ENCODE measurements around the gene PTH2.

PTH2 gene, protein sequence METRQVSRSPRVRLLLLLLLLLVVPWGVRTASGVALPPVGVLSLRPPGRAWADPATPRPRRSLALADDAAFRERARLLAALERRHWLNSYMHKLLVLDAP

DNA sequence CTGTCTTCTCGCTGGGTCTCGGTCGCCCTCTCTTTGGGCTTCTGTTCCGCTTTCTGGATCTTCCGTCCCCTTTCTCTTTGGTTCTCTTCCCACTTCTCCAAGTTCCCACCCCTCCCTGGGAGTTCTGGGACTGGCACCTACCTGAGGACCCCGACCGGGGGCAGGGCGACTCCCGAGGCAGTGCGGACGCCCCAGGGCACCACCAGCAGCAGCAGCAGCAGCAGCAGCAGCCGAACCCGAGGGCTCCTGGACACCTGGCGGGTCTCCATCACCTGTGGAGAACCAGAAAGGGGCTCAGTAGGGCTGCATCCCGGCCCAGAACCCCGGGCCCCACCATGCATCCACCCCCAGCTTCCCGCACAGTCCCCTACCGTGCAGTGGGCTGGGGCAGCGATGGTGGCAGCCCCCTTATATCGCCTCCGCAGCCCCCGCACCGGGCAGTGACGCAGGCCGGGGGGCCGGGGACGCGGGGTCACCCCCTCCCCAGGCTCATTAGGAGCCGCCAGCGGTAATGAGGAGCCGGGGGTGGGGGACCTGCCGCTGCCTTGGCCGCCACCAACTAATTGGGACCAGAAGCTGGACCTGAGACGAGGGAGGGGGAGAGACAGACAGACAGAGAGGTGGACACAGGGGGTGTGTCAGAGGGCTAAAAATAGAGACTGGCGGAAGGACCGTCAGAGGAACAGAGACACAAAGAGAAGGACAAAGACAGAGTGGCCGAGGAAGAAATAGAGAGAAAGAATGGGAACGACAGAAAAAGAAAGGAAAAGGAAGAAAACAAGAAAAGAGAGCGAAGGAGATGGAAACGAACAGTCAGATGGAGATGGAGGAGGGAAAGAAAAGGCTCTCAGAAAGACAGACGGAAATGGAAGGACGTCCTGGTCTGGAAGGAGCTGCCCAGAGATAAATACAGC is at the start of gene PTH2:
PTH2 (minus strand) TSS at position 371 of the 914 bp plus-strand sequence; CDS start at position 269, 102 bp downstream.
- in situ Hi-C loops (cut with MboI; ENCODE audit: low pct_unique_long_range_greater_than_20kb, low sequenced_read_pairs, unreplicated experiment), result no loop called here

GRCh38 chr19:49472936-49473335 is 49.7 kb upstream of the PTH2 start:
- in situ Hi-C loops (cut with MboI; ENCODE audit: low pct_unique_long_range_greater_than_20kb, low sequenced_read_pairs, unreplicated experiment), result no loop called here
- TF ChIP-seq, protein P1, sequence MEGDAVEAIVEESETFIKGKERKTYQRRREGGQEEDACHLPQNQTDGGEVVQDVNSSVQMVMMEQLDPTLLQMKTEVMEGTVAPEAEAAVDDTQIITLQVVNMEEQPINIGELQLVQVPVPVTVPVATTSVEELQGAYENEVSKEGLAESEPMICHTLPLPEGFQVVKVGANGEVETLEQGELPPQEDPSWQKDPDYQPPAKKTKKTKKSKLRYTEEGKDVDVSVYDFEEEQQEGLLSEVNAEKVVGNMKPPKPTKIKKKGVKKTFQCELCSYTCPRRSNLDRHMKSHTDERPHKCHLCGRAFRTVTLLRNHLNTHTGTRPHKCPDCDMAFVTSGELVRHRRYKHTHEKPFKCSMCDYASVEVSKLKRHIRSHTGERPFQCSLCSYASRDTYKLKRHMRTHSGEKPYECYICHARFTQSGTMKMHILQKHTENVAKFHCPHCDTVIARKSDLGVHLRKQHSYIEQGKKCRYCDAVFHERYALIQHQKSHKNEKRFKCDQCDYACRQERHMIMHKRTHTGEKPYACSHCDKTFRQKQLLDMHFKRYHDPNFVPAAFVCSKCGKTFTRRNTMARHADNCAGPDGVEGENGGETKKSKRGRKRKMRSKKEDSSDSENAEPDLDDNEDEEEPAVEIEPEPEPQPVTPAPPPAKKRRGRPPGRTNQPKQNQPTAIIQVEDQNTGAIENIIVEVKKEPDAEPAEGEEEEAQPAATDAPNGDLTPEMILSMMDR (IDR thresholded peaks at IDR 0.05; ENCODE audit: extremely low read depth, insufficient read depth, missing control alignments), result no peak
- no peak for DNase-seq (ENCODE audit: low spot score)

More for the DNA sequence above, at the start of gene PTH2:
- TF ChIP-seq, protein P1 (IDR thresholded peaks at IDR 0.05; ENCODE audit: extremely low read depth, insufficient read depth, missing control alignments), result no peak
- DNase-seq (ENCODE audit: low spot score), result no peak

- in situ Hi-C loops (cut with MboI; ENCODE audit: low pct_unique_long_range_greater_than_20kb, low sequenced_read_pairs, unreplicated experiment), result no loop called here
- TF ChIP-seq, protein P1 (IDR thresholded peaks at IDR 0.05; ENCODE audit: extremely low read depth, insufficient read depth, missing control alignments), result no peak
- DNase-seq (ENCODE audit: low spot score), result no peak
Measured at GRCh38 chr19:49470615-49470978, 47.4 kb upstream of the PTH2 start.

DNA sequence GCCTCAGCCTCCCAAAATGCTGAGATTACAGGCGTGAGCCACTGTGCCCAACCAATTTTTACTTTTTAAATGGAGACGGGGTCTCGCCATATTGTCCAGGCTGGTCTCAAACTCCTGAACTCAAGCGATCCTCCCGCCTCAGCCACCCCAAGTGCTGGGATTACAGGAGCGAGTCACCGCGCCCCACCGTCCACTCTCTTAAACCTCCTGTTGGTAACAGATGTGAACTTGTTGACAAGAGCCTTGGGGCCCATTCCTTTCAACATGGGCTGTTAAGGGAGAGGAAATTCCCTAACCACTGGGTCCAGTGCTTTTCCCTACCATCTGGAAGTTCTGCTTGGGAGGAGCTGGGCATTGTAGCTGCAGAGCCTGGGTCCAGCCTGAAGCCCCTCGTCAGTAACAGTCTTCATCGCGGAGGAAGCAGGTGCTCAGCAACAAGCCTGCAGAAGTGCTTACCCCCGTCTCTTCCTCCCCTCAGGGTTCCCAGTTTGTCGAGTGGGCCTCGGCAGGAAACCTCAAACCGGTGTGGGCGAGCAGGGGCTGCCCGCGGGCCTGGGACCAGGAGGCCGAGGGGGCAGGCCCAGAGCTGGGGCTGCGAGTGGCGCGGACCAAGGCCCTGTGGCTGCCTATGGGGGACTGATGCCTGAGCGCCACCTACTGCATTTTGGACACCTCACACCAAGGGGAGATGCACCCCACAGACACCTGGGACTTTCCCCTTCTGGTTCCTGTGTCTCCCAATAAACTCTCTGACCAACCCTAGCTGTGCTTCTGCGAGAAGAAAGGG is 46.8 kb upstream of the PTH2 start:
- TF ChIP-seq, protein P1 (IDR thresholded peaks at IDR 0.05; ENCODE audit: extremely low read depth, insufficient read depth, missing control alignments), result peak; percentile 89
- DNase-seq (ENCODE audit: low spot score), result peak; percentile 85
- in situ Hi-C loops (cut with MboI; ENCODE audit: low pct_unique_long_range_greater_than_20kb, low sequenced_read_pairs, unreplicated experiment), result no loop called here

GRCh38 chr19:49468746-49469447 is 45.7 kb upstream of the PTH2 start:
- DNase-seq (ENCODE audit: low spot score), result peak; percentile 91
- TF ChIP-seq, protein P1 (IDR thresholded peaks at IDR 0.05; ENCODE audit: extremely low read depth, insufficient read depth, missing control alignments), result no peak
- in situ Hi-C loops (cut with MboI; ENCODE audit: low pct_unique_long_range_greater_than_20kb, low sequenced_read_pairs, unreplicated experiment), result no loop called here

- no peak for DNase-seq (ENCODE audit: low spot score)
- TF ChIP-seq, protein P1 (IDR thresholded peaks at IDR 0.05; ENCODE audit: extremely low read depth, insufficient read depth, missing control alignments), result no peak
- in situ Hi-C loops (cut with MboI; ENCODE audit: low pct_unique_long_range_greater_than_20kb, low sequenced_read_pairs, unreplicated experiment), result no loop called here
Measured at GRCh38 chr19:49468199-49468598, 45.0 kb upstream of the PTH2 start.

Data from GM13977 (cell line).